Uterus (tissue), 2 donors: Measurements from ENCODE around the gene CYP4F2.

ENCODE experiments used
- POLR2A ChIP-seq, 2 donors: fragments of 450-650 bp; IDR thresholded peaks; one replicate each; pipeline ENCODE4 v1.6.1; 2016; ENCODE audit warnings: antibody characterized with exemption in 2 of 2, mild to moderate bottlenecking in 1 of 2, moderate library complexity in 1 of 2
- TF ChIP-seq, protein P1 (sequence below), 4 experiments: fragments of 200-600 bp in 2 of 4; fragments of 450-650 bp in 2 of 4; sonication (generic) in 2 of 4; IDR thresholded peaks; one replicate each; pipeline ENCODE4 v1.5.1; 2016 to 2019; ENCODE audit warnings: antibody characterized with exemption in 4 of 4, mild to moderate bottlenecking in 2 of 4, moderate library complexity in 1 of 4

DNA sequence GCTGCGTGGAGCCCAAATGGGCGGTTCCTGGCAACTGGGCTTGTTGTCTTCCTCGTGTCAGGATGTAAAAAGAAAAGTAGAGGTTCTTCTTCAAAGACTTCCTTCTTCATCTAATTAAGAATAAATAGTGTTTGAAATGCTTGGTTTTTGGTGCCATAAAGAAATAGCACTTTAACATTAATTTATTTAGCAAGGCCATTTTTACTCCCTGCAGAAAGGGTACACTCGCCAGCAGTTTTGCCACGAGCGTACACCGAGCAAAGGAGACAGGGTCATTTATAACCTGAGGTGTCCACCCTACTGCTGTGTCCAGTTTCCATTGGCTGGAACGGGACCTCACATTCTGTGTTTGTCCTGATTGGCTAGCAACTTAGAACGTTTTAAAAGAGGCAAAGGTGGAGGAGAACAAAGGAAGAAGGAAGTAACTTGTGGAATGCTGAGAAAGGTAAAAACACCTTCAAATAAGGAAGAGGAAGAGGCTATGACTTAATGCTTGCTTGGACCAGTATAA lies 60.6 kb downstream of the CYP4F2 start:
- TF ChIP-seq, protein P1, sequence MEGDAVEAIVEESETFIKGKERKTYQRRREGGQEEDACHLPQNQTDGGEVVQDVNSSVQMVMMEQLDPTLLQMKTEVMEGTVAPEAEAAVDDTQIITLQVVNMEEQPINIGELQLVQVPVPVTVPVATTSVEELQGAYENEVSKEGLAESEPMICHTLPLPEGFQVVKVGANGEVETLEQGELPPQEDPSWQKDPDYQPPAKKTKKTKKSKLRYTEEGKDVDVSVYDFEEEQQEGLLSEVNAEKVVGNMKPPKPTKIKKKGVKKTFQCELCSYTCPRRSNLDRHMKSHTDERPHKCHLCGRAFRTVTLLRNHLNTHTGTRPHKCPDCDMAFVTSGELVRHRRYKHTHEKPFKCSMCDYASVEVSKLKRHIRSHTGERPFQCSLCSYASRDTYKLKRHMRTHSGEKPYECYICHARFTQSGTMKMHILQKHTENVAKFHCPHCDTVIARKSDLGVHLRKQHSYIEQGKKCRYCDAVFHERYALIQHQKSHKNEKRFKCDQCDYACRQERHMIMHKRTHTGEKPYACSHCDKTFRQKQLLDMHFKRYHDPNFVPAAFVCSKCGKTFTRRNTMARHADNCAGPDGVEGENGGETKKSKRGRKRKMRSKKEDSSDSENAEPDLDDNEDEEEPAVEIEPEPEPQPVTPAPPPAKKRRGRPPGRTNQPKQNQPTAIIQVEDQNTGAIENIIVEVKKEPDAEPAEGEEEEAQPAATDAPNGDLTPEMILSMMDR (IDR thresholded peaks at IDR 0.05), result no peak
- no peak for TF ChIP-seq POLR2A (IDR thresholded peaks at IDR 0.05)
